Liver (tissue), 9 donors: ENCODE measurements around the gene KRTAP5-4. TPM values are rescaled to one million over a fixed set of nuclear protein-coding genes. Genes with fewer than 3 reads are reported as not detected.

Experiments used
- DNase-seq: peaks from one replicate; pipeline ENCODE4 v3.0.0-alpha.2; 2017; ENCODE audit warnings: low spot score
- H3K27ac ChIP-seq, 2 donors: one replicate each; pipeline ENCODE4 v1.7.0; 2013; ENCODE audit warnings: inconsistent platforms in 2 of 2, low read length in 2 of 2, control low read depth in 1 of 2, low read depth in 1 of 2, mild to moderate bottlenecking in 1 of 2
- H3K27me3 ChIP-seq, 4 donors: one replicate each; pipeline versions ENCODE4 v1.6.1 to v1.7.0; 2013; ENCODE audit warnings: low read length in 3 of 4, inconsistent platforms in 1 of 4, mild to moderate bottlenecking in 1 of 4, moderate library complexity in 1 of 4; ENCODE audit not compliant: control insufficient read depth in 4 of 4, insufficient read depth in 4 of 4
- H3K36me3 ChIP-seq, 4 donors: one replicate each; pipeline versions ENCODE4 v1.6.1 to v1.7.0; 2013; ENCODE audit warnings: low read length in 3 of 4, mild to moderate bottlenecking in 3 of 4, low read depth in 1 of 4, moderate library complexity in 1 of 4; ENCODE audit not compliant: control insufficient read depth in 4 of 4, insufficient read depth in 3 of 4
- H3K4me1 ChIP-seq, 4 donors: one replicate each; pipeline versions ENCODE4 v1.6.1 to v1.7.0; 2013; ENCODE audit warnings: low read length in 3 of 4, mild to moderate bottlenecking in 3 of 4, moderate library complexity in 1 of 4; ENCODE audit not compliant: control insufficient read depth in 4 of 4, insufficient read depth in 4 of 4
- H3K4me3 ChIP-seq, 3 donors: one replicate each; pipeline versions ENCODE4 v1.6.1 to v1.7.0; 2013; ENCODE audit warnings: low read length in 3 of 3, control low read depth in 1 of 3, low read depth in 1 of 3, mild to moderate bottlenecking in 1 of 3
- H3K9ac ChIP-seq, 2 donors: one replicate each; pipeline ENCODE4 v1.7.0; 2013; ENCODE audit warnings: low read length in 2 of 2, mild to moderate bottlenecking in 2 of 2, moderate library complexity in 2 of 2, control low read depth in 1 of 2, low read depth in 1 of 2
- H3K9me3 ChIP-seq, 4 donors: one replicate each; pipeline versions ENCODE4 v1.6.1 to v1.7.0; 2013; ENCODE audit warnings: low read length in 3 of 4; ENCODE audit not compliant: control insufficient read depth in 4 of 4
- ATF3 ChIP-seq: IDR thresholded peaks from 2 replicates; pipeline ENCODE4 v1.6.1; 2016; ENCODE audit warnings: antibody characterized with exemption
- EGR1 ChIP-seq, 2 donors: IDR thresholded peaks; 2 replicates each; pipeline ENCODE4 v1.6.1; 2016 to 2018; ENCODE audit warnings: antibody characterized with exemption in 2 of 2, low read depth in 2 of 2
- FOXA1 ChIP-seq: IDR thresholded peaks from 2 replicates; pipeline ENCODE4 v1.6.1; 2016; ENCODE audit warnings: antibody characterized with exemption
- FOXA2 ChIP-seq: IDR thresholded peaks from 2 replicates; pipeline ENCODE4 v1.6.1; 2016; ENCODE audit warnings: antibody characterized with exemption
- GABPA ChIP-seq, 2 donors: IDR thresholded peaks in 1 of 2; conservative IDR thresholded peaks in 1 of 2; 2 replicates each; pipeline ENCODE4 v1.6.1; 2016; ENCODE audit warnings: antibody characterized with exemption in 2 of 2, mild to moderate bottlenecking in 1 of 2, moderate library complexity in 1 of 2
- HNF4A ChIP-seq, 2 donors: conservative IDR thresholded peaks; 2 replicates each; pipeline ENCODE4 v1.6.1; 2016; ENCODE audit warnings: antibody characterized with exemption in 2 of 2, mild to moderate bottlenecking in 2 of 2
- HNF4G ChIP-seq: IDR thresholded peaks from 2 replicates; pipeline ENCODE4 v1.6.1; 2016; ENCODE audit warnings: antibody characterized with exemption
- NR2F2 ChIP-seq: IDR thresholded peaks from 2 replicates; pipeline ENCODE4 v1.6.1; 2016; ENCODE audit warnings: antibody characterized with exemption
- RAD21 ChIP-seq, 2 donors: IDR thresholded peaks; 2 replicates each; pipeline ENCODE4 v1.6.1; 2016; ENCODE audit warnings: antibody characterized with exemption in 2 of 2, mild to moderate bottlenecking in 2 of 2
- REST ChIP-seq: IDR thresholded peaks from 2 replicates; pipeline ENCODE4 v1.6.1; 2016; ENCODE audit warnings: antibody characterized with exemption, mild to moderate bottlenecking
- RXRA ChIP-seq, 2 donors: IDR thresholded peaks; 2 replicates each; pipeline ENCODE4 v1.6.1; 2017 to 2018; ENCODE audit warnings: antibody characterized with exemption in 2 of 2, mild to moderate bottlenecking in 1 of 2
- SP1 ChIP-seq: IDR thresholded peaks from 2 replicates; pipeline ENCODE4 v1.6.1; 2018; ENCODE audit warnings: antibody characterized with exemption, mild to moderate bottlenecking
- TAF1 ChIP-seq: conservative IDR thresholded peaks from 2 replicates; pipeline ENCODE4 v1.6.1; 2016; ENCODE audit warnings: antibody characterized with exemption, mild to moderate bottlenecking
- YY1 ChIP-seq: IDR thresholded peaks from 2 replicates; pipeline ENCODE4 v1.6.1; 2016; ENCODE audit warnings: antibody characterized with exemption, mild to moderate bottlenecking
- WGBS: extraction: QIAGEN DNeasy Blood & Tissue Kit; methylation state at CpG from one replicate; pipeline ENCODE4 v1.1.7; 2013; 5-methylcytosine and 5-hydroxymethylcytosine counted together
- polyA plus RNA-seq, 2 donors: library from polyadenylated mRNA; stranded (reverse) in 1 of 2; unstranded in 1 of 2; fragments of 200-250 nt in 1 of 2; fragments of >200 nt in 1 of 2; fragmentation: Nextera tagmentation in 1 of 2; extraction: Ambion mirVana in 1 of 2; gene quantifications; one replicate each; pipeline versions ENCODE4 v1.2.1 to v1.2.3, GENCODE V29; 2013 to 2015
- total RNA-seq, 2 donors: library from RNA; depleted of rRNA; stranded (reverse); fragments of >200 nt; gene quantifications; one replicate each; pipeline ENCODE4 v1.2.3, GENCODE V29; 2014
- TF ChIP-seq, protein P1 (sequence below): fragments of 150-350 bp; IDR thresholded peaks from 2 replicates; pipeline ENCODE4 v1.5.1; 2017; ENCODE audit warnings: improper control_type of control experiment, low read depth, low read length; ENCODE audit not compliant: missing input control
- TF ChIP-seq, protein P2 (sequence below): IDR thresholded peaks from 2 replicates; pipeline ENCODE4 v1.6.1; 2016; ENCODE audit warnings: antibody characterized with exemption
- TF ChIP-seq, protein P3 (sequence below): IDR thresholded peaks from 2 replicates; pipeline ENCODE4 v1.6.1; 2016; ENCODE audit warnings: antibody characterized with exemption
- donor health status: healthy.
- donor health status: healthy.
- donor health status: healthy.
- donor health status: healthy.
- donor health status: healthy.

Gene KRTAP5-4
- total and polyA plus RNA-seq, 4 donors: not detected

GRCh38 chr11:1624621-1625020, 2.7 kb upstream of the KRTAP5-4 start:
- no peak for DNase-seq
- Histone ChIP-seq H3K36me3 (no peaks in the 10 kb centered on the region), H3K27me3 (peaks cover 0 to 3% (median 0%) of the 10 kb centered on the region in 4 donors), H3K9me3 (no peaks in the 10 kb centered on the region), H3K9ac (no peak overlapping the region), H3K4me1 (peaks cover 0 to 6% (median 0%) of the 10 kb centered on the region in 4 donors), H3K27ac (no peak overlapping the region), H3K4me3 (no peak overlapping the region)
- no peak for TF ChIP-seq REST
- TF ChIP-seq NR2F2: no peak
- TF ChIP-seq SP1: no peak
- TF ChIP-seq RAD21 (IDR thresholded peaks at IDR 0.05): no peak
- TF ChIP-seq, protein P1, sequence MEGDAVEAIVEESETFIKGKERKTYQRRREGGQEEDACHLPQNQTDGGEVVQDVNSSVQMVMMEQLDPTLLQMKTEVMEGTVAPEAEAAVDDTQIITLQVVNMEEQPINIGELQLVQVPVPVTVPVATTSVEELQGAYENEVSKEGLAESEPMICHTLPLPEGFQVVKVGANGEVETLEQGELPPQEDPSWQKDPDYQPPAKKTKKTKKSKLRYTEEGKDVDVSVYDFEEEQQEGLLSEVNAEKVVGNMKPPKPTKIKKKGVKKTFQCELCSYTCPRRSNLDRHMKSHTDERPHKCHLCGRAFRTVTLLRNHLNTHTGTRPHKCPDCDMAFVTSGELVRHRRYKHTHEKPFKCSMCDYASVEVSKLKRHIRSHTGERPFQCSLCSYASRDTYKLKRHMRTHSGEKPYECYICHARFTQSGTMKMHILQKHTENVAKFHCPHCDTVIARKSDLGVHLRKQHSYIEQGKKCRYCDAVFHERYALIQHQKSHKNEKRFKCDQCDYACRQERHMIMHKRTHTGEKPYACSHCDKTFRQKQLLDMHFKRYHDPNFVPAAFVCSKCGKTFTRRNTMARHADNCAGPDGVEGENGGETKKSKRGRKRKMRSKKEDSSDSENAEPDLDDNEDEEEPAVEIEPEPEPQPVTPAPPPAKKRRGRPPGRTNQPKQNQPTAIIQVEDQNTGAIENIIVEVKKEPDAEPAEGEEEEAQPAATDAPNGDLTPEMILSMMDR: no peak
- no peak for TF ChIP-seq FOXA2
- TF ChIP-seq HNF4A (conservative IDR thresholded peaks at IDR 0.05): no peak
- no peak for TF ChIP-seq HNF4G
- TF ChIP-seq, protein P2, sequence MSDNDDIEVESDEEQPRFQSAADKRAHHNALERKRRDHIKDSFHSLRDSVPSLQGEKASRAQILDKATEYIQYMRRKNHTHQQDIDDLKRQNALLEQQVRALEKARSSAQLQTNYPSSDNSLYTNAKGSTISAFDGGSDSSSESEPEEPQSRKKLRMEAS: no peak
- no peak for TF ChIP-seq FOXA1
- no peak for TF ChIP-seq TAF1
- WGBS: 81% methylated on average over 16 of the region's 16 CpGs

- no peak for DNase-seq
- Histone ChIP-seq H3K9me3 (no peaks in the 10 kb centered on the region), H3K36me3 (no peaks in the 10 kb centered on the region), H3K4me1 (peaks cover 0 to 1% (median 0%) of the 10 kb centered on the region in 4 donors), H3K4me3 (no peak overlapping the region), H3K27ac (no peak overlapping the region), H3K9ac (no peak overlapping the region), H3K27me3 (peaks cover 0 to 3% (median 0%) of the 10 kb centered on the region in 4 donors)
- 68% methylated on average over 9 of the region's 9 CpGs for WGBS
- TF ChIP-seq SP1 (no peak), ATF3 (no peak), GABPA (IDR thresholded peaks at IDR 0.05 in 1 of 2, conservative IDR thresholded peaks at IDR 0.05 in 1 of 2) (no peak), RXRA (IDR thresholded peaks at IDR 0.05) (no peak), FOXA2 (no peak), EGR1 (IDR thresholded peaks at IDR 0.05; ENCODE audit: low read depth in 2 of 2) (no peak), HNF4A (conservative IDR thresholded peaks at IDR 0.05) (no peak), REST (no peak), YY1 (no peak), RAD21 (IDR thresholded peaks at IDR 0.05) (no peak), TAF1 (no peak)
- TF ChIP-seq, protein P2: no peak
- TF ChIP-seq, protein P3, sequence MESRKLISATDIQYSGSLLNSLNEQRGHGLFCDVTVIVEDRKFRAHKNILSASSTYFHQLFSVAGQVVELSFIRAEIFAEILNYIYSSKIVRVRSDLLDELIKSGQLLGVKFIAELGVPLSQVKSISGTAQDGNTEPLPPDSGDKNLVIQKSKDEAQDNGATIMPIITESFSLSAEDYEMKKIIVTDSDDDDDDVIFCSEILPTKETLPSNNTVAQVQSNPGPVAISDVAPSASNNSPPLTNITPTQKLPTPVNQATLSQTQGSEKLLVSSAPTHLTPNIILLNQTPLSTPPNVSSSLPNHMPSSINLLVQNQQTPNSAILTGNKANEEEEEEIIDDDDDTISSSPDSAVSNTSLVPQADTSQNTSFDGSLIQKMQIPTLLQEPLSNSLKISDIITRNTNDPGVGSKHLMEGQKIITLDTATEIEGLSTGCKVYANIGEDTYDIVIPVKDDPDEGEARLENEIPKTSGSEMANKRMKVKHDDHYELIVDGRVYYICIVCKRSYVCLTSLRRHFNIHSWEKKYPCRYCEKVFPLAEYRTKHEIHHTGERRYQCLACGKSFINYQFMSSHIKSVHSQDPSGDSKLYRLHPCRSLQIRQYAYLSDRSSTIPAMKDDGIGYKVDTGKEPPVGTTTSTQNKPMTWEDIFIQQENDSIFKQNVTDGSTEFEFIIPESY: no peak
Observed at GRCh38 chr11:1623716-1624115, 1.8 kb upstream of the KRTAP5-4 start.
